ENCODE measurements around the gene GLG1.

Gene GLG1

GRCh38 chr16:74503412-74503811 is 103.5 kb downstream of the GLG1 start:
- no peak for FAIRE-seq
- DNase-seq (ENCODE audit: insufficient read length, low spot score) = no peak
- no peak for TF ChIP-seq CTCF (IDR thresholded peaks at IDR 0.05; ENCODE audit: insufficient read depth, missing control alignments)

- DNase-seq (ENCODE audit: insufficient read length, low spot score) = no peak
- TF ChIP-seq CTCF (IDR thresholded peaks at IDR 0.05; ENCODE audit: insufficient read depth, missing control alignments) = no peak
- FAIRE-seq = no peak
These were observed 105.1 kb downstream of the GLG1 start for GRCh38 chr16:74501484-74502478.

GRCh38 chr16:74500907-74501306 is 106.0 kb downstream of the GLG1 start:
- no peak for TF ChIP-seq CTCF (IDR thresholded peaks at IDR 0.05; ENCODE audit: insufficient read depth, missing control alignments)
- DNase-seq (ENCODE audit: insufficient read length, low spot score) (no peak), FAIRE-seq (no peak)

GRCh38 chr16:74499114-74499513 is 107.8 kb downstream of the GLG1 start:
- DNase-seq (ENCODE audit: insufficient read length, low spot score) (no peak), FAIRE-seq (no peak)
- no peak for TF ChIP-seq CTCF (IDR thresholded peaks at IDR 0.05; ENCODE audit: insufficient read depth, missing control alignments)

GRCh38 chr16:74497761-74498160 is 109.2 kb downstream of the GLG1 start:
- FAIRE-seq = no peak
- TF ChIP-seq CTCF (IDR thresholded peaks at IDR 0.05; ENCODE audit: insufficient read depth, missing control alignments) = no peak

GRCh38 chr16:74496054-74496453 is 110.9 kb downstream of the GLG1 start:
- no peak for TF ChIP-seq CTCF (IDR thresholded peaks at IDR 0.05; ENCODE audit: insufficient read depth, missing control alignments)
- DNase-seq (ENCODE audit: insufficient read length, low spot score) = no peak
- no peak for FAIRE-seq

More at GRCh38 chr16:74497761-74498160, 109.2 kb downstream of the GLG1 start:
- DNase-seq (ENCODE audit: insufficient read length, low spot score) = no peak

- FAIRE-seq = no peak
These were observed 113.9 kb downstream of the GLG1 start for GRCh38 chr16:74492976-74493375.

More at GRCh38 chr16:74492976-74493375, 113.9 kb downstream of the GLG1 start:
- no peak for TF ChIP-seq CTCF (IDR thresholded peaks at IDR 0.05; ENCODE audit: insufficient read depth, missing control alignments)
- no peak for DNase-seq (ENCODE audit: insufficient read length, low spot score)

Measured in D721Med (cell line).